Measurements from ENCODE around the gene SINHCAF. TPM values are rescaled to one million over a fixed set of nuclear protein-coding genes. Genes with fewer than 3 reads are reported as not detected.

Gene SINHCAF
- total and polyA plus RNA-seq, 9 of the 15 experiments (the other 6 are each of a cell fraction or from before 2014, with no cell fraction given), result 73.2 to 185 (median 110) TPM

DNA sequence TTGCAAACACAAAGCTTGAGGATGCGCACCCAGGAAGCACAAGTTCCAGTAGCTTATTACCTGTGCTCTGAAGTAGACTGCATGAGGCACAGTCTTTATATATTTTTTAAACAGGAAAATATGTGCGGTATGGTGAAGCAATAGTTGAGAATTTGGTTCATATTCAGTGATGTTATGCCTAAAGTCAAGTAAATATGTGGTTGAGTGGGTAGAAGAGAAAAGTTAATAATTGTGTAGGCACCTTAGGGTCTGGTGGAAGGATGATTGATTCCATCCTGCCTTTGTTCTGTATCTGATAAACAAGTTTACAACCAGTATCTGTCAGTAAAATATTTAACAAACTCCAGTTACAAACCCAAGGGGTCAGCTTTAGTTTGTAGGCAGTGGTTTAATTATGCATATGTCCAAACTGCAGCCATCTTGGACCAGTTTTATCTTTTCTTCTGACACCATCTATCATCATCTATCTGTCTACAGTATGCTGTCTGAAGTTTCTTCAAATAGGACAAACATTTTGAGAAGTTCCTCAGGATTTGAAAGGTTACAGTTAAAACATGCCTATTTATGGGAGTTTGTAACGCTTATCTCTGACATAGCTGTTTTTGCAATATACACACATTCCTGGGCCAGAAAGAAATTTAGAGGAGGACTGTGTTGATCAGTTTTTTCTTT lies 10.8 kb downstream of the SINHCAF start (continued):
- TF ChIP-seq, protein P1, sequence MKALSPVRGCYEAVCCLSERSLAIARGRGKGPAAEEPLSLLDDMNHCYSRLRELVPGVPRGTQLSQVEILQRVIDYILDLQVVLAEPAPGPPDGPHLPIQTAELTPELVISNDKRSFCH (CRISPR knock-in tag; IDR thresholded peaks at IDR 0.05), result no peak
- TF ChIP-seq, protein P1 (tag; IDR thresholded peaks at IDR 0.05), result peak; percentile 93

DNA sequence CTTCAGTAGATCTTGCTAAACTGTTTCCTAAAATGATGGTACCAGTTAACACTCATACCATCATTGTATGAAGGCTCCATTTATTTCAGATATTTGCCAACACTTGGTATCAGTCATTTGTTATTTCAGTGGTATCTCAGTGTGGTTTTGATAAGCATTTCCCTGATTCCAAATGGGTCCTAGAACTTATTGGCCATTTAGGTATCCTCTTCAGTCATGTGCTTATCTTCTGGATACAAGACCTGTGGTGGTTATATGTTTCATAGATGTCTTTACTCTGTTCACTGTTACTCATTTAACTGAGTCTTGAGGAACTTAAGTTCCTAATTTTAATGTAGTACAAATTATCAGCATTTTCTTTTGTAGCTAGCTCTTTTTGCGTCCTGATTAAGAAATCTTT lies 13.5 kb downstream of the SINHCAF start:
- FAIRE-seq (no peak), ATAC-seq (no peak), DNase-seq (ENCODE audit: extremely low read depth in 1 of 4, low spot score in 3 of 4) (no peak)
- TSS peak; percentile 1 for BruUV-seq (replicated peaks)
- H3K4me3 ChIP-seq, result no peak overlapping the region
- H3K27me3 ChIP-seq (ENCODE audit: control insufficient read depth in 2 of 2, insufficient read depth in 2 of 2, low read length in 2 of 2), result no peaks in the 10 kb centered on the region
- H2AFZ ChIP-seq (ENCODE audit: low read depth, low read length), result no peak overlapping the region
- H3K9me1 ChIP-seq (ENCODE audit: control insufficient read depth, insufficient read depth, low read length), result peaks cover 4% of the 10 kb centered on the region
- H3K9ac ChIP-seq (ENCODE audit: insufficient read depth in 1 of 2, low read depth in 2 of 2, low read length in 2 of 2), result no peak overlapping the region
- no peak overlapping the region for H3K4me2 ChIP-seq (ENCODE audit: insufficient read depth, low read length)
- H3K27ac ChIP-seq (ENCODE audit: extremely low read depth, low read depth, low read length), result no peak overlapping the region
- peaks cover 4 to 6% of the 10 kb centered on the region in 2 experiments; a peak in 4 of 5 replicates for H3K4me1 ChIP-seq (replicated peaks in 1 of 2; ENCODE audit: control insufficient read depth in 2 of 2, insufficient read depth in 2 of 2, low read length in 2 of 2)
- in situ Hi-C loops (cut with MboI), result no loop called here
- ChIA-PET CTCF (ENCODE audit: low intra/inter-chr PET ratio) (no interaction called here), POLR2A (interaction anchor here (0.6 to 1.6 kb wide), 2 partner anchors 11 to 235 kb away, joined by 3 to 13 read pairs; no protein-coding TSS in a partner anchor)
- peaks cover 25% of the 10 kb centered on the region; the same call in 1 of the 2 replicates for H4K20me1 ChIP-seq (replicated peaks; ENCODE audit: control insufficient read depth, insufficient read depth, low read length)
- no peaks in the 10 kb centered on the region for H3K9me3 ChIP-seq (replicated peaks; ENCODE audit: control insufficient read depth, insufficient read depth, low read depth, low read length)
- H3K79me2 ChIP-seq (ENCODE audit: control insufficient read depth, insufficient read depth, low read length), result peaks cover 99% of the 10 kb centered on the region
- peaks cover 59% of the 10 kb centered on the region for H3K36me3 ChIP-seq (ENCODE audit: control insufficient read depth, insufficient read depth, low read length)
- intact Hi-C loops (cut with micrococcal nuclease), result no loop called here
- 96% methylated on average over 1 of the region's 1 CpG for WGBS (ENCODE audit: insufficient coverage, low coverage, missing lambda C conversion rate)
- TF ChIP-seq ESRRB (CRISPR knock-in tag; IDR thresholded peaks at IDR 0.05; ENCODE audit: borderline replicate concordance) (no peak), SIN3A (IDR thresholded peaks at IDR 0.05; ENCODE audit: borderline replicate concordance in 2 of 2, control insufficient read depth in 1 of 2, low read depth in 2 of 2, low read length in 2 of 2) (no peak), ZNF583 (CRISPR knock-in tag; IDR thresholded peaks at IDR 0.05) (no peak), RBM17 (IDR thresholded peaks at IDR 0.05; ENCODE audit: borderline replicate concordance, low read depth, low read length) (no peak), HMG20B (CRISPR knock-in tag; IDR thresholded peaks at IDR 0.05) (no peak), OTX1 (CRISPR knock-in tag; IDR thresholded peaks at IDR 0.05) (no peak), BACH1 (tag; IDR thresholded peaks at IDR 0.05) (no peak), TGIF2 (CRISPR knock-in tag; IDR thresholded peaks at IDR 0.05) (no peak), ZBTB8A (IDR thresholded peaks at IDR 0.05; ENCODE audit: partially characterized antibody) (no peak)
- TF ChIP-seq, protein P2, sequence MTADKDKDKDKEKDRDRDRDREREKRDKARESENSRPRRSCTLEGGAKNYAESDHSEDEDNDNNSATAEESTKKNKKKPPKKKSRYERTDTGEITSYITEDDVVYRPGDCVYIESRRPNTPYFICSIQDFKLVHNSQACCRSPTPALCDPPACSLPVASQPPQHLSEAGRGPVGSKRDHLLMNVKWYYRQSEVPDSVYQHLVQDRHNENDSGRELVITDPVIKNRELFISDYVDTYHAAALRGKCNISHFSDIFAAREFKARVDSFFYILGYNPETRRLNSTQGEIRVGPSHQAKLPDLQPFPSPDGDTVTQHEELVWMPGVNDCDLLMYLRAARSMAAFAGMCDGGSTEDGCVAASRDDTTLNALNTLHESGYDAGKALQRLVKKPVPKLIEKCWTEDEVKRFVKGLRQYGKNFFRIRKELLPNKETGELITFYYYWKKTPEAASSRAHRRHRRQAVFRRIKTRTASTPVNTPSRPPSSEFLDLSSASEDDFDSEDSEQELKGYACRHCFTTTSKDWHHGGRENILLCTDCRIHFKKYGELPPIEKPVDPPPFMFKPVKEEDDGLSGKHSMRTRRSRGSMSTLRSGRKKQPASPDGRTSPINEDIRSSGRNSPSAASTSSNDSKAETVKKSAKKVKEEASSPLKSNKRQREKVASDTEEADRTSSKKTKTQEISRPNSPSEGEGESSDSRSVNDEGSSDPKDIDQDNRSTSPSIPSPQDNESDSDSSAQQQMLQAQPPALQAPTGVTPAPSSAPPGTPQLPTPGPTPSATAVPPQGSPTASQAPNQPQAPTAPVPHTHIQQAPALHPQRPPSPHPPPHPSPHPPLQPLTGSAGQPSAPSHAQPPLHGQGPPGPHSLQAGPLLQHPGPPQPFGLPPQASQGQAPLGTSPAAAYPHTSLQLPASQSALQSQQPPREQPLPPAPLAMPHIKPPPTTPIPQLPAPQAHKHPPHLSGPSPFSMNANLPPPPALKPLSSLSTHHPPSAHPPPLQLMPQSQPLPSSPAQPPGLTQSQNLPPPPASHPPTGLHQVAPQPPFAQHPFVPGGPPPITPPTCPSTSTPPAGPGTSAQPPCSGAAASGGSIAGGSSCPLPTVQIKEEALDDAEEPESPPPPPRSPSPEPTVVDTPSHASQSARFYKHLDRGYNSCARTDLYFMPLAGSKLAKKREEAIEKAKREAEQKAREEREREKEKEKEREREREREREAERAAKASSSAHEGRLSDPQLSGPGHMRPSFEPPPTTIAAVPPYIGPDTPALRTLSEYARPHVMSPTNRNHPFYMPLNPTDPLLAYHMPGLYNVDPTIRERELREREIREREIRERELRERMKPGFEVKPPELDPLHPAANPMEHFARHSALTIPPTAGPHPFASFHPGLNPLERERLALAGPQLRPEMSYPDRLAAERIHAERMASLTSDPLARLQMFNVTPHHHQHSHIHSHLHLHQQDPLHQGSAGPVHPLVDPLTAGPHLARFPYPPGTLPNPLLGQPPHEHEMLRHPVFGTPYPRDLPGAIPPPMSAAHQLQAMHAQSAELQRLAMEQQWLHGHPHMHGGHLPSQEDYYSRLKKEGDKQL (CRISPR knock-in tag; IDR thresholded peaks at IDR 0.05; ENCODE audit: borderline replicate concordance), result no peak
- TF ChIP-seq, protein P3, sequence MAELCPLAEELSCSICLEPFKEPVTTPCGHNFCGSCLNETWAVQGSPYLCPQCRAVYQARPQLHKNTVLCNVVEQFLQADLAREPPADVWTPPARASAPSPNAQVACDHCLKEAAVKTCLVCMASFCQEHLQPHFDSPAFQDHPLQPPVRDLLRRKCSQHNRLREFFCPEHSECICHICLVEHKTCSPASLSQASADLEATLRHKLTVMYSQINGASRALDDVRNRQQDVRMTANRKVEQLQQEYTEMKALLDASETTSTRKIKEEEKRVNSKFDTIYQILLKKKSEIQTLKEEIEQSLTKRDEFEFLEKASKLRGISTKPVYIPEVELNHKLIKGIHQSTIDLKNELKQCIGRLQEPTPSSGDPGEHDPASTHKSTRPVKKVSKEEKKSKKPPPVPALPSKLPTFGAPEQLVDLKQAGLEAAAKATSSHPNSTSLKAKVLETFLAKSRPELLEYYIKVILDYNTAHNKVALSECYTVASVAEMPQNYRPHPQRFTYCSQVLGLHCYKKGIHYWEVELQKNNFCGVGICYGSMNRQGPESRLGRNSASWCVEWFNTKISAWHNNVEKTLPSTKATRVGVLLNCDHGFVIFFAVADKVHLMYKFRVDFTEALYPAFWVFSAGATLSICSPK (IDR thresholded peaks at IDR 0.05; ENCODE audit: borderline replicate concordance), result no peak

All from K562 (cell line).